ENCODE data around the gene SLC26A1. TPM values are rescaled to one million over a fixed set of nuclear protein-coding genes. Genes with fewer than 3 reads are reported as not detected.

The SLC26A1 gene
- total and polyA plus RNA-seq, 7 donors, result 1.1 TPM; not detected in 6

DNA sequence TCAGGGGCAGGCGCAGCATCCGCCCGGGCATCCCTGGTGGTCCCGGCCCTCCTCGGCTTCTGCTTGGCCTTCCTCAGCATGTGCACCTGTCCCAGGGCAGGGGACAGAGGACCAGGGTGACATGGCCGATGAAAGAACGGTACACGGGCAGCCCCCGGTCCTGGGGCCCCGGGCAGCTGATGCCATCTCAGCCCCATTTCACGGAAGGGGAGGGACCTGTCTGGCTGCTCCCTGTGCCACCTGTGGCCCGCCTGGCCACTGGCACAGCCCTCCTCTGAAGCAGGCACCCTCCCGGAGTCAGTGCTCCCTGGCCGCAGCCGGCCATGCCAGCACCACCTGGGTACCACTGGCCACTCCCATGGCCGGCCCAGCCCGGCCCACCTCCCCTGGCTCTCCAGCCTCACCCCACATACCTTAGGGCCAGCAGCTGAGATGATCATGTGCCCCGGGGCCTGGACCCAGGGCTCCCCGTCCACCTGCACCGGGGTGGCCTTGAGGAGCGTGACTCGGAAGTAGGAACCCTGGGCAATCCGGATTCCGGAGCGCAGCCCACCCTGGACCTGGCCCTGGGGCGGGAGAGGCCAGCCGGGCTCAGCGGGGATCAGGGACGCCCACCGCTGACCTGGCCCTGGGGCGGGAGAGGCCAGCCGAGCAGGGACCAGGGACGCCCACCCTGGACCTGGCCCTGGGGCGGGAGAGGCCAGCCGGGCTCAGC lies 32.4 kb downstream of the SLC26A1 start:
- Histone ChIP-seq H3K27ac (no peak overlapping the region), H3K4me1 (no peaks in the 10 kb centered on the region), H3K36me3 (peaks cover 0 to 42% (median 11%) of the 10 kb centered on the region in 4 donors), H3K4me3 (no peak overlapping the region), H3K27me3 (no peaks in the 10 kb centered on the region), H3K9me3 (no peaks in the 10 kb centered on the region)
- 91 to 96% methylated on average over 35 of the region's 35 CpGs for WGBS, 2 donors
- intact Hi-C loops (cut with DNase I), result no loop called here
- DNase-seq, result peak; percentile 65
- no peak for TF ChIP-seq POLR2A (IDR thresholded peaks at IDR 0.05)
- TF ChIP-seq POLR2AphosphoS5 (IDR thresholded peaks at IDR 0.05), result no peak
- TF ChIP-seq EP300 (IDR thresholded peaks at IDR 0.05), result no peak
- TF ChIP-seq, protein P1, sequence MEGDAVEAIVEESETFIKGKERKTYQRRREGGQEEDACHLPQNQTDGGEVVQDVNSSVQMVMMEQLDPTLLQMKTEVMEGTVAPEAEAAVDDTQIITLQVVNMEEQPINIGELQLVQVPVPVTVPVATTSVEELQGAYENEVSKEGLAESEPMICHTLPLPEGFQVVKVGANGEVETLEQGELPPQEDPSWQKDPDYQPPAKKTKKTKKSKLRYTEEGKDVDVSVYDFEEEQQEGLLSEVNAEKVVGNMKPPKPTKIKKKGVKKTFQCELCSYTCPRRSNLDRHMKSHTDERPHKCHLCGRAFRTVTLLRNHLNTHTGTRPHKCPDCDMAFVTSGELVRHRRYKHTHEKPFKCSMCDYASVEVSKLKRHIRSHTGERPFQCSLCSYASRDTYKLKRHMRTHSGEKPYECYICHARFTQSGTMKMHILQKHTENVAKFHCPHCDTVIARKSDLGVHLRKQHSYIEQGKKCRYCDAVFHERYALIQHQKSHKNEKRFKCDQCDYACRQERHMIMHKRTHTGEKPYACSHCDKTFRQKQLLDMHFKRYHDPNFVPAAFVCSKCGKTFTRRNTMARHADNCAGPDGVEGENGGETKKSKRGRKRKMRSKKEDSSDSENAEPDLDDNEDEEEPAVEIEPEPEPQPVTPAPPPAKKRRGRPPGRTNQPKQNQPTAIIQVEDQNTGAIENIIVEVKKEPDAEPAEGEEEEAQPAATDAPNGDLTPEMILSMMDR (IDR thresholded peaks at IDR 0.05), result no peak

DNA sequence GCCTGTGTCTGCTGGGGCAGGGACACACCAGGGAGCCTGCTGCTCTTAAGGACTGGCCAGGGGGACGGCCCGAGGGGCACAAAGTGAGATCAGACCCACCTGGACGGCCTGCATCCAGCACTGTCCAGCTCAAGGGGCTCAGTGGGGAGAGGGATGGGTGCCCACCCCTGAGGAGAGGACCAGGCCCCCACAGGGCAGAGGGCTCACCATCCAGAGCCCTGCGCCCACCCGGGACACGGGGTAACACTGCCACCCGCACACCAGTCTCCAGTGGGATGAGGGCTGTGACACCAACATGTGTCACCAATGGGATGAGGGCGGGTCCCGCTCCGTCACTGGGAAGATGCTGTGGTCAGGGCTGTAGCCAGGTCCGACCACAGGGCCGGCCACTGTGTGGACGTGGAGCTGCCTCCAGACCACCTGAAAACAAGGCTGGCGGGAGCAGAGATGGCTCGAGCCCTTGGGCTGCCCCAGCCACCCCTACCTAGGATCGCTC lies 33.0 kb downstream of the SLC26A1 start:
- no peaks in the 10 kb centered on the region for H3K9me3 ChIP-seq
- intact Hi-C loops (cut with DNase I), result no loop called here
- peaks cover 0 to 43% (median 12%) of the 10 kb centered on the region in 4 donors for H3K36me3 ChIP-seq
- DNase-seq, result peak; percentile 65
- TF ChIP-seq POLR2AphosphoS5 (IDR thresholded peaks at IDR 0.05) (no peak), EP300 (IDR thresholded peaks at IDR 0.05) (no peak), POLR2A (IDR thresholded peaks at IDR 0.05) (no peak)
- TF ChIP-seq, protein P1 (IDR thresholded peaks at IDR 0.05), result no peak
- H3K27ac ChIP-seq, result no peak overlapping the region
- 89 to 90% methylated on average over 16 of the region's 16 CpGs for WGBS, 2 donors
- H3K4me1 ChIP-seq, result no peaks in the 10 kb centered on the region
- no peak overlapping the region for H3K4me3 ChIP-seq
- H3K27me3 ChIP-seq, result no peaks in the 10 kb centered on the region

DNA sequence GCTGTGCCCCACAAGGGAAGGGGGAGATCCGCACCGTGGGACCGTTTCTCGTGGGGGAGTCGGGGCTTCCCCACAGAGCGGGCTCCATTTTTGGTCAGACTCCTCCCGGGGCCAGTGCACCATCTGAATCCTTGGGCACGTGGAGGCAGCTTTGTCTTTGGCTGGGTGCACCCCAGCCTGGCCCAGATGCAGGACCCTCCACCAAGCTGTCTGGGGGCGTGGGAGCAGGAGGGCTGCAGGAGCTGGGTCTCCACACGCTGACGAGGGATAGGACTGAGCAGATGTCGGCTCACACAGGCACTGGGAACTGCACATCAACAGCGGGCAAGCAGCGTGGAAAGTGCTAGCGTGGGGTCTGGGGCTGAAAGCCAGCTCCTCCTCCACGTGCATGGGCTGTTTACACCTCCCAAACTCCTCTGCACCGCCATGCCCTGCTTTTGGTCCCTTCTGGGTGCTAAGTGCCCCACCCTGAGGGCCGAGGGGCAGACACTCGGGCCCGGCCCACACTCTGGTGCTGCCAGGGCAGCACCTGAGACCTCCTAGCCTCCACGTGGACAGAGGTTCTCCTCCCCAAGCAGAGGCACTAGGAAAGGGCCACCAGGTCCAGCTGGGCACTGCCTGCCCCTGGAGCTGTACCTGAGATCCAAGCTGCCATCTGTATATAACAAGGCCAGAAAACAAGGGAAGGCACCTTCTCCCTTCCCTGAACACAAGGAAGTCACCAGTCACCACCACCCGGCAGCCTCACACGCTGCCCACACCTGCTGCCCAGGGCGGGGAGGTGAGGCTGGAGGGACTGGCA lies 33.7 kb downstream of the SLC26A1 start:
- Histone ChIP-seq H3K4me3 (no peak overlapping the region), H3K27me3 (no peaks in the 10 kb centered on the region), H3K36me3 (peaks cover 0 to 50% (median 13%) of the 10 kb centered on the region in 4 donors), H3K4me1 (no peaks in the 10 kb centered on the region), H3K9me3 (no peaks in the 10 kb centered on the region), H3K27ac (no peak overlapping the region)
- WGBS, 2 donors, result 83 to 88% methylated on average over 24 of the region's 24 CpGs
- intact Hi-C loops (cut with DNase I), result no loop called here
- TF ChIP-seq POLR2A (IDR thresholded peaks at IDR 0.05), result no peak
- TF ChIP-seq POLR2AphosphoS5 (IDR thresholded peaks at IDR 0.05), result no peak
- no peak for TF ChIP-seq EP300 (IDR thresholded peaks at IDR 0.05)
- TF ChIP-seq, protein P1 (IDR thresholded peaks at IDR 0.05), result no peak
- DNase-seq, result peak; percentile 55

GRCh38 chr4:958696-959337 lies 34.4 kb downstream of the SLC26A1 start:
- H3K4me1 ChIP-seq, result no peaks in the 10 kb centered on the region
- H3K4me3 ChIP-seq, result no peak overlapping the region
- H3K36me3 ChIP-seq, result peaks cover 0 to 57% (median 14%) of the 10 kb centered on the region in 4 donors
- TF ChIP-seq EP300 (IDR thresholded peaks at IDR 0.05) (no peak), POLR2A (IDR thresholded peaks at IDR 0.05) (no peak), POLR2AphosphoS5 (IDR thresholded peaks at IDR 0.05) (no peak)
- TF ChIP-seq, protein P1 (IDR thresholded peaks at IDR 0.05), result no peak
- no peaks in the 10 kb centered on the region for H3K9me3 ChIP-seq
- intact Hi-C loops (cut with DNase I), result no loop called here
- 75 to 86% methylated on average over 17 of the region's 17 CpGs for WGBS, 2 donors
- no peaks in the 10 kb centered on the region for H3K27me3 ChIP-seq
- DNase-seq, result peak; percentile 60
- H3K27ac ChIP-seq, result no peak overlapping the region
